NCI-H2227 (cell line): ENCODE results near the gene TDRD7.

Source experiments
- DNase-seq: peaks from one replicate; lab custom pipeline; 2025; ENCODE audit not compliant: unreplicated experiment; lab: John Stamatoyannopoulos, UW

The TDRD7 gene

DNA sequence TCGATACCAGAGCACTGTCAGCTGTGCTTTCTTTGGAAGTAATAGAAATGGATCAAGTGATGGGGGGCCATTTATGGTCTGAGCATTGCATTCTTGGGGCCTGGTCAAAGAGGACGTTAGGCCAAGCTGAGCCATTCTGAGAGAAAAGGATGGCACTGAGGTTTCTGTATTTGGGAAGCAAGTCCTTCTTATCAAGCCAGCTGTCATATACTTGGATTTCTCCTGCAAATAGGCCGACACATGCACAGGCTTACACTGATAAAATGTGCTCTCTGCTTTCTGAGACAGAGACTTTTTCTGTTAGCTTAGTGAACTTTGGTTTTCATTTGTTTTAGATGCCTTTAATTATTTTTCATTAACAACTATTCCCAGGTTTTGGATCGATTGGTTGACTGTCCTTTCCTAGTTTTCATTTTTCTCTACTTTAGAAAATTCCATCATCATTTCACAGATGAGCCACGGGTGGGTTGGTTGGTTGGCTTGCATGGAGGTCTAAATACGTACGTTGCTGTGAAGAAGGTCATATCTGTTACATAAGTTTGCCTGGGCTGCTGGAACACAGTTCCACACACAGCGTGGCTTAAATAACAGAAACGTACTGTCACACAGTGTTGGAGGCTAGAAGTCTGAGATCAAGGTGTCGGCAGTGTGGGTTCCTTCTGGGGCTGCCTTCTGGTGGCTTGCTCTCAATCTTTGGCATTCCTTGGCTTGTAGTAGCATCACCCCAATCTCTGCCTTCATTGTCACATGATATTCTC is 109.9 kb downstream of the TDRD7 start:
- DNase-seq: no peak

DNA sequence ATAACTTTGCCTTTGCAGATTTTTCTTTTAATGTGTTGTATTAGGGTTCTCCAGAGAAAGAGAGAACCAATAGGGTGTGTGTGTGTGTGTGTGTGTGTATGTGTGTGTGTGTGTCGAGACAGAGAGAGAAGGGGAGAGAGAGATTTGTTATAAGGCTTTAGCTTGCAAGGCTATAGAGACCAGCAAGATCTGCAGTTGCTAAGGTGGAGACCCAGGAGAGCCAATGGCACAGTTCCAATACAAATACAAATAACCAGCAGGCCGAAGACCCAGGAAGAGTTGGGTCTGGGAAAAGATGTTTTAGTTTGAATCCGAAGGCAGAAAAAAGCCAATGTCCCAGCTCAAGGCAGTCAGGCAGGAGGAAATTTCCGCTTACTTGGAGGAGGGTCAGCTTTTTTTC is 112.5 kb downstream of the TDRD7 start:
- DNase-seq: no peak

DNA sequence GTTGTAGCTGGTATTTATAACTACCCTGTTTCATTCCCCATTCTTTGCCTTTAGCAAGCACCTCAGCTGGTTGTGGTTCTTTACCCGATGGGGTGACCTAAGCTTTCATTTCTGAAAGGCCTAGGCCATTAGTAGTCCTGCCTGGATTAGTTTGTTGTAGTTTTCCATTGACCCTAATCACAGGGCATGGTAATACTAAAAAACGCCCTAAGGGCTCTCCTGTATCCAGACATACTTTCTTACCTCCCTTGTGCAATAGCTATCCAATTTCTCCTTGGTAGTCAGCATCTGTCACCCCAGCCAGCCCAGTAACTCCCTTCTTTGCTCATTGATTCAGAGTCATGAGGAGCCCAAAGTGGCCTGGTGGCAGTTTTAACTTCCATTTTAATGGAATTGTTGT is 113.6 kb downstream of the TDRD7 start:
- no peak for DNase-seq

DNA sequence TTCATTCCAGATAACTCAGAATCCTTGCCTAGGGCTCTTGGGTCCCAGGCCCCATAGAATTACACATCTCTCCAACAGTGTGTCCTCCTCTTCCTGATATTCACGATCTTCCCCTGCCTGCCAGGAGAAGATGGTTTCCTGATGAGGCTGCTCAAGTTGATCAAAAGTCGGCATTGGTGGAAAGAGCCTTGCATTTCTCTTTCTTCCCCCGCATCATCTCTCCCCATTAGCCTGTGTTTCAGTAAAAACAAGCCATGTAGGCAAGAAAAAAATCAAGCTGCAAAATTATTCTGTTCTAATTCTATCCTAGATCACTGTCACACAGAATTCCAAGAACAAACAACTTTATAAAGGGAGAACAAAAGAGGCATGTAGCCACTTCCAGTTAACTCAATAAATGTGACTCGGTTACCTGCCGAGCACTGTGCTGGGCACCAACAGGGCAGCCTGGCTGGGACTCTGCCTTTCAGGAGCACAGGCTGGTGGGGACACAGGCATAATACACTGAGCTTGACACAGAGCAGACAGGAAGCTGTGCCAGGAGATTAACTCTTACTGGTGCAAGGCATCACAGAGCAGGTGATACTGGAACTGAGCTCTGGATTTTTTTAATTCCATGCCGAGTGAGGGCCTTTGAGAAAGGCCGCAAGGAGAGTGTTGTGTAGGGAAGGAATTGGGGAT is 115.1 kb downstream of the TDRD7 start:
- DNase-seq: no peak

- DNase-seq: no peak
Measured at GRCh38 chr9:97527626-97528528, 116.0 kb downstream of the TDRD7 start.

- no peak for DNase-seq
Measured at GRCh38 chr9:97528529-97529230, 116.8 kb downstream of the TDRD7 start.

DNA sequence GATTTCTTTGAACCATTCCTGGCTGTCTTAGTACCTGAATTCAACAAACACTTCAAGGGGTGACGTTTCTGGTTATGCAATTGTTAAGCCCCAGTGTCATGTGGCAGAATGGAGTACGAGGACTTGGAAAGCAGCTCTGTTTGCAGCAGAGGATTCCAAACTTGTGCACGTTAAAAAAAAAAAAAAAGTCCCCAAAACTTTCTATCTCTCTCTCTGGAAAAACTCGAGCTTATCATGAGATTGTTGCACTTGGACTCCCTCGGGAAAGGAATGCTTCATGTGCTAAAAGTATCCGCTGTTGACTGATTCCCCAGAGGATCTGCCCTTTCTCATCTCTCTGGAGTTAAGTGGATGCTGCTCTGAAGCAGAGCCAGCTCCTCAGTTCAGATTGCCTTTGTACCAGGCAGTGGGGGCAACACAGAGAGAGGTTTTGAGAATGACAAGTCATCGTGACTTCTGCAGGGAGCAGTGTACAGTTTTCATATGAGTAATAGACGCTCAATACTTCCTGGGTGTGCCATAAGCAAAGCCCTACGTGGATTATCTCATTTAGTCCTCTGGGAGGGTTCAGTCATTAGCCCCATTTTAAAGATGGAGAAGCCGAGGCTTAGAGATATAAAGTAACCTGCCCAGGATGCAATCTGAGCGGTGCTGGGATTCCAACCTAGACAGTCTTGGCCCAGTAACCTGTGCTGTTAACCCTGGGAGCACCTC is 117.6 kb downstream of the TDRD7 start:
- DNase-seq: no peak

GRCh38 chr9:97531888-97532376 is 120.0 kb downstream of the TDRD7 start:
- DNase-seq: no peak

DNA sequence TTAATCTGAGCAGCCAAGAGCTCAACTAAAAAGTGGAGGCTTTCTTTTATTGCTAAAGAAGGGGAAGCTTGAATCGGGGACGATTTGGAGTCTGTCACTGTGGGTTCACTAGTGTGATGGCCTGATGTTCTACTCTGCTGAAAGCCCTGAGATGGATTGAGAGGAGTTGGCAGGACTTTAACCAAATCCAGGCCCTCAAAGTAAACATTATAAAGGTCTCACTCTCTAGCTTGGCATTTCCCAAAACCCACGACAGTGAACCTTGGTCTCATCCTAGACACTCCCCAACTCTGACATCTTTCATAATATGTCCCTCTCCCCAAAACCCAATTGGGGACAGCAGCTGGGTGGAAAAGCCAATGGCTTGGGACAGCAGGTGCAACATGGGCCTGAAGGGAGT is 122.3 kb downstream of the TDRD7 start:
- no peak for DNase-seq

DNA sequence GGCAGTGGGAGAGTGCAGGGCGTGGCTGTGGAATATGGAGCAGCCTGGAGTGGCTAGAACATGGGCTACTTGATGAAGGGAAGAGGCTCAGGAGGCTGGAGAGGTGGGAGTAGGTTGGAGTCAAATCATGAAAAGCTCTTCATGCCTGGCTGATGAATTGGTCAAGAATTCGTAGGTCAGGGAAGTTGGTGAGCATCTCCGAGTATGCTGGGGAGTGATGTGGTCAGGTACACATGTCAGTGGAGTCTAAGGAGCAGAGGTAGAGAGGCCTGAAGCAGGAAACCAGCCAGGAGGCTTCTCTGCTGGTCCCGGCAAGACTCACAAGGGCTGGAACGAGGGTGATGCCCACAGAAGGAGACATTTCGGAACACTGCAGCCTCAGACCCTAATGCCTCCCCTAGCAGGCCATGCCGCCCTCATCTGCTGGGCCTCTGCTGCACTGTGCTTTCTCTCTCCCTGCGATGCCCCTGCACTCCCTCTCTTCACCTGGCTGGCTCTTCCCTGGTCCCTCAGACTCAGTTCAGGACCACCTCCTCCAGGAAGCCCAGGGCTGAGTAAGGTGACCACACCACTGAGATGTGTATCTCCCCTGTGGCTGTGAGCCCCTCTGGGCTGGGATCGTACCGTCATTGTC is 123.2 kb downstream of the TDRD7 start:
- DNase-seq: no peak

DNA sequence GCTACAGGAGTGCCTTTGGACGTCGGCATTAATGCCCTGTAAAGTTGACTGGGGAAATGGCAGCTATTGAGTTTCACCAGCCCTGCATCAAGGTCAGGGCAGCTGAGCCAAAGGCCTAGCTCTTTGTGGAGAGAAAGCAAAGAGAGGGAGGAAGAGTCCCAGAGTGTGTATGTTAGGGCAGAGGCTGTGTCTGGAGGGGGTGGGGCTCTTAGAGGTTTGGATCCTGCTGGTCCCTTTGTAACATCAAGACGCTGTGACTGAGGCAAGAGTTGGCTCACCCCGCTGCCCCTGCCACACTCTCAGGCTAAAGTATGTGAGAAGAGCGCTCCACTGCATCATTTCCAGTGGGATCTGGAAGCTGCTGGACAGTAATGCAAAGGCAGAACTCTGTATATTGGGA is 123.9 kb downstream of the TDRD7 start:
- DNase-seq: no peak

- no peak for DNase-seq
Measured at GRCh38 chr9:97536480-97536879, 124.6 kb downstream of the TDRD7 start.

DNA sequence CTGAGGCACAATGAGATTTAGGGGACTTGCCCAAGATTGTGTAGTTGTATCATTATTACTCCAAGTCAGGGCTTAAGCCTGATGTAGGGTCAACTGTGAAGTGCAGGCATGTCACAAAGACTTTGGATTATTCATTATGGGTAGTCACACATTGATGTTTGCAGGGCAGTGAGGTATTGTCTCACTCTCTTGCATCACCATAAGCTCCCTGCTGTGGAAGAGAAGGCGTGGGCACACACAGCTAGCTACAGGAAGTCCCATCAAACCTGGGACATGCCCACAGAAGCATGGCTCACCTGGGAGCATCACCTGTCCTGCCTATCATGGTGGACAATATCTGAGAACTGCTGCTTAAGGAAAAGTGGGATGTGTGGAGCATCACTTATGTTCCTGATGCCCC is 131.7 kb downstream of the TDRD7 start:
- DNase-seq: no peak

- no peak for DNase-seq
Measured at GRCh38 chr9:97545486-97545885, 133.6 kb downstream of the TDRD7 start.
